ENCODE measurements around the gene MPG.
"Not testable (repeated sequence)": the region's sequence is repeated elsewhere in the genome, so short reads cannot be mapped to it uniquely, and the experiment has no call there.

The MPG gene

DNA sequence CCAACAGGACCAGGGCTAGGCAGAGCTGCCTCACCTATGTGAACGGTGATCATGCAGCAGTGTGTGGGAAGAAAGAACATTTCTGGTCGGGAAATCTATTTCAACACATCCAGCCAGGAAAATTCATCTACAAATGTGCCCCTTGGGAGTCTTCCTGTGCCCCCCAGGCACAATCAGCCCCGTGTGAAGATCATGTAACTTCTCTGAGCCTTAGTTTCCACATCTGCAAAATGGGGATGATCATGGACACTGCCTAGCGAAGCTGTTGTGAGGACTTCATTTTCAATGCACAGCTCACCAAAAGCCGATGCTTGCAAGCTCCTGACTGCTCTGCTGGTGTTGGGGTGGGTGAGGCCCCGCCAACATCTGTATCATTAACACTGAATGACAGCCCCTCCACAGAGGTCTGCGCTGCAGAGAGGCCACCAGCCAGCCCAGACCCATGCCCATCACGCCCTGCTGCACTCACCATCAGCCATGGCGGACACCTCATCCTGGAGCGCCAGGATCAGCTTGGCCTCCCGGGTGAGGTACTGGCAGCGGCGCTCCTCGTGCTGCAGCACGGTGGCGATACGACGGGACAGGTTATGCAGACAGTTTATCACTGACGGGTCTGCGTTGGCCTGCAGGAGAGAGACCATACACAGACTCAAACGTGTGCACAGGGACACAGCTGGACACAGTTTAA lies 34.3 kb downstream of the MPG start:
- no peak for DNase-seq (ENCODE audit: low read depth in 2 of 2)

DNA sequence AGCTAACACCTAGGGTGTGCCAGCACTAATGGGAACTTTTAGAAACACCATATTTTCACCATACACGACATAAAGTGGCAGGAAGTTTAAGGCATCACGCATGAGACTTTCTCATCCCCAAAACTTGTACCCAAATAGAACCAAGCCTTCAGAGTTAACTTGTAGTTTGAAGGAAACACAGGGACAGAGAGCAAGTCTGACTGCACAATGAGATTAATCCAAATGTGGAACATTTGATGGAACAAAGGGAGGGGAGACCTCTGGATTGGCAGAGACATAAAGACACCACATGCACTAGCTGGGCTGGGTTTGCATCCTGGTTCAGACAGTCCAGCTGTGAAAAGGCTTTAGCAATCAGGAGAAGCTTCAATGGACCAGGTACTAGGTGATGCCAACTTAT lies 36.3 kb downstream of the MPG start:
- no peak for DNase-seq (ENCODE audit: low read depth in 2 of 2)

- DNase-seq (ENCODE audit: low read depth in 2 of 2) = no peak
Measured at GRCh38 chr16:116015-116414, 38.0 kb downstream of the MPG start.

GRCh38 chr16:117379-118365 lies 39.6 kb downstream of the MPG start:
- DNase-seq (ENCODE audit: low read depth in 2 of 2) = peak; percentile 53 to 64

- DNase-seq (ENCODE audit: low read depth in 2 of 2) = no peak
Measured at GRCh38 chr16:118857-119256, 40.8 kb downstream of the MPG start.

GRCh38 chr16:119295-119694 lies 41.3 kb downstream of the MPG start:
- no peak for DNase-seq (ENCODE audit: low read depth in 2 of 2)

GRCh38 chr16:119835-120491 lies 41.9 kb downstream of the MPG start:
- no peak for DNase-seq (ENCODE audit: low read depth in 2 of 2)

GRCh38 chr16:120756-121155 lies 42.7 kb downstream of the MPG start:
- DNase-seq (ENCODE audit: low read depth in 2 of 2) = no peak

DNA sequence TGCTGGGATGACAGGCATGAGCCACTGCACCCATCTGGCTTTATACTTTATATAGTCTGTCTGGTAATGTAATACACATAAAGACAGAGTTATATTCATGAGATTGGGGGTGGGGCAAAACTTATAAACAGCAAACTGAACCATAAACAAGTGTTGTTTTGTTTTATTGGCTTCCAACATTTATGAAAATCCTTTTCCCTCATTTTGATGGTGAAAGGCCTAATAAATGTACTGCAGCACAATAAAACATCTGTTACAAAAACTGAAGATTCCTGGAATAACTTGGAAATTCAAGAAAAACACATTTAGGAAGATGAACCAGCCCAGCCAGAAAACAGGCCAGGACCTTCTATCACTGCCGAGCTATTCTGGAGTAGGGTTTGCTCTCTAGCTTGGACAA lies 44.3 kb downstream of the MPG start:
- DNase-seq (ENCODE audit: low read depth in 2 of 2) = no peak

DNA sequence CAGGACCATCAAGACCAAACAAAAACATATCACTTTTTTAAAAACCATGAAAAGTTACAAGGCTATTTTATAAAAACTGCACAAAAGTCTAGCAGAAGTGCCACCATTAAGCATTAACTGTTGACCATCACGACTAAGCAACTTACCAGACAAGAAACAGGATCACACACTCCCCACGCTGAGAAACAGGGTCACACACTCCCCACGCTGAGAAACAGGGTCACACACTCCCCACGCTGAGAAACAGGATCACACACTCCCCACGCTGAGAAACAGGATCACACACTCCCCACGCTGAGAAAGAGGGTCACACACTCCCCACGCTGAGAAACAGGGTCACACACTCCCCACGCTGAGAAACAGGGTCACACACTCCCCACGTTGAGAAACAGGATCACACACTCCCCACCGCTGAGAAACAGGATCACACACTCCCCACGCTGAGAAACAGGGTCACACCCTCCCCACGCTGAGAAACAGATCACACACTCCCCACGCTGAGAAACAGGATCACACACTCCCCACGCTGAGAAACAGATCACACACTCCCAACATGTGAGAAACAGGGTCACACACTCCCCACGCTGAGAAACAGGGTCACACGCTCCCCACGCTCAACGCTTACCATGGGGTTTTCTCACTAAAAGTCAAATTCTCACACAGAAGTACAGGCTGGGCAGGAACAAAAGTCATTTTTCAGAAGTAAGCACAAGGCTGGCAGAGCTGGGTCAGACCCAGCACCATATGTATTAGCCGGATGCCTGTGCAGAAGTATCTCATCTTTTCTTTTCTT lies 45.7 kb downstream of the MPG start:
- DNase-seq (ENCODE audit: low read depth in 2 of 2) = not testable (repeated sequence)

- no peak for DNase-seq (ENCODE audit: low read depth in 2 of 2)
Measured at GRCh38 chr16:125011-125410, 47.0 kb downstream of the MPG start.

DNA sequence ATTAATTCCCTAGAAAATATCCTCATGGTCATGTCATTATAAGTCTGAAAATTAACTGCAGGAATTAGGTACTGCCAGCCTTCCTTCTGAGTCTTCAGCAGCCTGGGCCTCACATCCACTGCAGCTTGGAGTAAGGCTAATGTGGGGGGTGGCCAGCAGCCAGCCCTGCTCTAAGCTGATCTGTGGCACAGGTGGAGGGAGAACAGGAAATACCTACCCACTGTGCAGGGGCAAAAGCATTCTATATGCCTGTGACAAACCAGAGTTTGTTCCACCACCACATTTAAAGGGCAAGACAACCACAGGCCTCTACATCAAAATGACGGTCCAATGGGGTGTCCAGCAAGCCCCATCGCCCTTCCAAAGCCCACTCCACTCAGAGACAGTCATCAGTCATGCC lies 51.0 kb downstream of the MPG start:
- no peak for DNase-seq (ENCODE audit: low read depth in 2 of 2)

DNA sequence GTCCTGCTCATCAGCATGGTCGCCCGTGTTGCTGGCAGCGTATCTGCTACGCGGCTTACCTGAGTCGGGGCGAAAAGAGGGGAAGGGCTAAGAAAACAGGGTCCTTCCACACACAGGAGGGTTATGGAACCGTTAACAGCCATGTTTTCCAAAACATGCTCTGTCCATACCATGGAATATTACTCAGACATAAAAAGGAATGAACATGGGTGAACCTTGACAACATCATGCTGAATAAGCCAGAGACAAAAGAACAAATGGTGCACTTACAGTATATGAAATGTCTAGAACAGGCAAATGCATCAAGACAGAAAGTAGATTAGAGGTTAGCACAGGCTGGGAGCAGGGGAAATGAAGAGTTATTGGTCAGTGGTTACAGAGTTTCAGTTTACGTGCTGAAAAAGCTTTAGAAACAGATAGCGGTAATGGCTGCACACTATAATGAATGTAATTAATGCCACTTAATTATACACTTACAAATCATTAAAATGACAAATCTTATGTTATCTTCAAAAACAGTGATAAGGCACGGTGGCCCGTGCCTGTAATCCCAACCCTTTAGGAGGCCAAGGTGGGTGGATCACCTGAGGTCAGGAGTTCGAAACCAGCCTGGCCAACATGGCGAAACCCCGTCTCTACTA lies 52.6 kb downstream of the MPG start:
- DNase-seq (ENCODE audit: low read depth in 2 of 2) = no peak

DNA sequence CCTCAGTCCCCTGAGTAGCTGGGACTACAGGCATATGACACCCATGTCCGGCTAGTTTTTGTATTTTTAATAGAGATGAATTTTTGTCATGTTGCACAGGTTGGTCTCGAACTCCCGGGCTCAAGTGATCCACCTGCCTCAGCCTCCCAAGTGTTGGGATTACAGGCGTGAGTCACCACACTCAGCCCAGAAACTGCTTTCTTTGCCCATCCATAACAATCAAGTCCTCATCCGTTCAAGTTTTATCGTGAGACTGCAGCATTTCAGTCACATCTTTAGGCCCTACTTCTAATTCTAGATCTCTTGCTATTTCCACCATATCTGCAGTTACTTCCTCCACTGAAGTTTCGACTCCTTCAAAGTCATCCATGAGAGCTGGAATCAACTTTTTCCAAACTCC lies 54.1 kb downstream of the MPG start:
- DNase-seq (ENCODE audit: low read depth in 2 of 2) = no peak

DNA sequence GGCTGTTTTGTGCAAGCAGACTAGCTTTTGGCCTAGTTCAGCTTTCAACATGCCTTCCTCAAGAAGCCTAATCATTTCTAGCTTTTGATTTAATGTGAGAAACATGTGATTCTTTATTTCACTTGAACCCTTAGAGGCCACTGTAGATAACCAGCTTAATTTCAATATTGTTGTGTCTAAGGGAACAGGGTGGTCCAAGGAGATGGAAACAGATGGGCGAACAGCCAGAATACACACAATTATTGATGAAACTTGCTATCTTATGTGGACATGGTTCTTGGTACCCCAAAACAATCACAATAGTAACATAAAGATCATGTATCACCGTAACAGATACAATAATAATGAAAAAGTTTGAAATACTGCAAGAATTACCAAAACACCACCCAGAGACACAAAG lies 55.7 kb downstream of the MPG start:
- DNase-seq (ENCODE audit: low read depth in 2 of 2) = no peak

Data from stimulated activated CD4-positive, alpha-beta T cell treated with anti-CD3 and anti-CD28 coated beads, Interleukin-1b, Interleukin-23, amount 100 ng/mL, for 4 hours (primary cell).